KMS-11 (cell line): ENCODE data around the gene ZMYM1.
"Not testable (repeated sequence)": the region's sequence is repeated elsewhere in the genome, so short reads cannot be mapped to it uniquely, and the experiment has no call there.

Experiments used
- H2AFZ ChIP-seq: fragments of 200-600 bp; sonication (generic); 2 replicates; pipeline ENCODE4 v1.6.1; 2016; ENCODE audit warnings: antibody characterized with exemption, mixed run types, low read depth
- H3K27ac ChIP-seq: fragments of 200-600 bp; sonication (generic); 2 replicates; pipeline ENCODE4 v1.6.1; 2016; ENCODE audit warnings: mild to moderate bottlenecking, mixed run types
- H3K27me3 ChIP-seq: fragments of 200-600 bp; sonication (generic); 2 replicates; pipeline ENCODE4 v1.6.1; 2017; ENCODE audit warnings: mild to moderate bottlenecking, low read depth, mixed run types, moderate library complexity; ENCODE audit not compliant: insufficient read depth
- H3K36me3 ChIP-seq: fragments of 200-600 bp; sonication (generic); 2 replicates; pipeline ENCODE4 v1.6.1; 2017; ENCODE audit warnings: mild to moderate bottlenecking, mixed run types; ENCODE audit not compliant: insufficient read depth
- H3K4me1 ChIP-seq: fragments of 200-600 bp; sonication (generic); 2 replicates; pipeline ENCODE4 v1.6.1; 2016; ENCODE audit warnings: mild to moderate bottlenecking, low read depth, mixed run types; ENCODE audit not compliant: poor library complexity, severe bottlenecking
- H3K4me2 ChIP-seq: fragments of 200-600 bp; sonication (generic); 2 replicates; pipeline ENCODE4 v1.7.0; 2016; ENCODE audit warnings: mild to moderate bottlenecking, mixed run types
- H3K4me3 ChIP-seq: fragments of 200-600 bp; sonication (generic); IDR thresholded peaks from 2 replicates; pipeline ENCODE4 v1.6.1; 2017; ENCODE audit warnings: low read depth, low read length, mixed read lengths; ENCODE audit not compliant: insufficient read depth
- H3K79me2 ChIP-seq: fragments of 200-600 bp; sonication (generic); 2 replicates; pipeline ENCODE4 v1.6.1; 2016; ENCODE audit warnings: low read depth, mixed run types; ENCODE audit not compliant: insufficient read depth
- H3K9ac ChIP-seq: fragments of 200-600 bp; sonication (generic); 2 replicates; pipeline ENCODE4 v1.6.1; 2016; ENCODE audit warnings: mild to moderate bottlenecking, mixed run types
- H4K20me1 ChIP-seq: fragments of 200-600 bp; sonication (generic); 2 replicates; pipeline ENCODE4 v1.6.1; 2016; ENCODE audit warnings: mild to moderate bottlenecking, mixed run types; ENCODE audit not compliant: insufficient read depth
- TF ChIP-seq, protein P1 (sequence below): fragments of 200-600 bp; sonication (generic); conservative IDR thresholded peaks from 2 replicates; pipeline ENCODE4 v1.6.1; 2017; ENCODE audit warnings: low read depth, mild to moderate bottlenecking, antibody characterized with exemption, low read length, moderate library complexity, mixed read lengths

ZMYM1 gene

DNA sequence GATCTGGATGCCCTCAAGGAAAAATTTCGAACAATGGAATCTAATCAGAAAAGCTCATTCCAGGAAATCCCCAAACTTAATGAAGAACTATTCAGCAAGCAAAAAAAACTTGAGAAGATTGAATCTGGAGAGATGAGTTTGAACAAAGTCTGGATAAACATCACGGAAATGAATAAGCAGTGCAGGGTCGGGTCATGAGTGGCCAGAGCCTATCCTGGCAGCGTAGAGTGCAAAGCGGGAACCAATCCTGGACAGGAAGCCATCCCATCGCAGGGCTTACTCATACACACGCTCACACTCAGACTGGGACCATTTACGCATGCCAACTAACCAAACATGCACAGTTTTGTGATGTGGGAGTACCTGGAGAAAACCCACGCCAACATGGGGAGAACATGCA lies 43.1 kb downstream of the ZMYM1 start:
- no peaks in the 10 kb centered on the region for H3K27me3 ChIP-seq
- no peaks in the 10 kb centered on the region for H3K4me1 ChIP-seq
- no peak overlapping the region for H3K4me2 ChIP-seq
- no peak overlapping the region for H2AFZ ChIP-seq
- no peak overlapping the region for H3K9ac ChIP-seq
- H4K20me1 ChIP-seq, result no peaks in the 10 kb centered on the region
- TF ChIP-seq, protein P1, sequence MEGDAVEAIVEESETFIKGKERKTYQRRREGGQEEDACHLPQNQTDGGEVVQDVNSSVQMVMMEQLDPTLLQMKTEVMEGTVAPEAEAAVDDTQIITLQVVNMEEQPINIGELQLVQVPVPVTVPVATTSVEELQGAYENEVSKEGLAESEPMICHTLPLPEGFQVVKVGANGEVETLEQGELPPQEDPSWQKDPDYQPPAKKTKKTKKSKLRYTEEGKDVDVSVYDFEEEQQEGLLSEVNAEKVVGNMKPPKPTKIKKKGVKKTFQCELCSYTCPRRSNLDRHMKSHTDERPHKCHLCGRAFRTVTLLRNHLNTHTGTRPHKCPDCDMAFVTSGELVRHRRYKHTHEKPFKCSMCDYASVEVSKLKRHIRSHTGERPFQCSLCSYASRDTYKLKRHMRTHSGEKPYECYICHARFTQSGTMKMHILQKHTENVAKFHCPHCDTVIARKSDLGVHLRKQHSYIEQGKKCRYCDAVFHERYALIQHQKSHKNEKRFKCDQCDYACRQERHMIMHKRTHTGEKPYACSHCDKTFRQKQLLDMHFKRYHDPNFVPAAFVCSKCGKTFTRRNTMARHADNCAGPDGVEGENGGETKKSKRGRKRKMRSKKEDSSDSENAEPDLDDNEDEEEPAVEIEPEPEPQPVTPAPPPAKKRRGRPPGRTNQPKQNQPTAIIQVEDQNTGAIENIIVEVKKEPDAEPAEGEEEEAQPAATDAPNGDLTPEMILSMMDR, result no peak
- no peaks in the 10 kb centered on the region for H3K36me3 ChIP-seq
- H3K4me3 ChIP-seq, result no peak overlapping the region
- no peaks in the 10 kb centered on the region for H3K79me2 ChIP-seq
- no peak overlapping the region for H3K27ac ChIP-seq

- no peaks in the 10 kb centered on the region for H3K36me3 ChIP-seq
- no peaks in the 10 kb centered on the region for H4K20me1 ChIP-seq
- TF ChIP-seq, protein P1, result no peak
- H3K9ac ChIP-seq, result no peak overlapping the region
- H3K4me2 ChIP-seq, result no peak overlapping the region
- no peaks in the 10 kb centered on the region for H3K79me2 ChIP-seq
- H2AFZ ChIP-seq, result no peak overlapping the region
- no peak overlapping the region for H3K4me3 ChIP-seq
- no peak overlapping the region for H3K27ac ChIP-seq
- no peaks in the 10 kb centered on the region for H3K4me1 ChIP-seq
- no peaks in the 10 kb centered on the region for H3K27me3 ChIP-seq
Measured at GRCh38 chr1:35126546-35126945, 47.4 kb downstream of the ZMYM1 start.

DNA sequence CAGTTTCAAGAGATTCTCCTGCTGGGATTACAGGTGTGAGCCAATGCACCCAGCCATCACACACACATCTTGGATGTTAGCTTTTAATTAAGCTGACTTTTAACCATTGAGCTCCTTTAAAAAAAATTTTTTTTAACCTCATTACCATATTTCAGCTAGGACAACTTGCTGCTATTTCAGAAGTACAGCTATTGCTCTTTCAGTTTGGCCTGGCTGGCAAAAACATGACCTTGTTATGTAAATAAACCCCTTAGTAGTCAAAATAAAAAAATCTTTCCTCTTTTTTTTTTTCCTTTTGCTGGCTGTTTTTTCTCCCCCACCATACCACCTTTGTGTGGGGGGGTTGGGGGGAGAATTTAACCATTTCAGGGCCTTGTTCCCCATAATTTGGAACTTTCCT lies 49.9 kb downstream of the ZMYM1 start:
- Histone ChIP-seq H3K4me1 (no peaks in the 10 kb centered on the region), H4K20me1 (no peaks in the 10 kb centered on the region)
- TF ChIP-seq, protein P1, result no peak

DNA sequence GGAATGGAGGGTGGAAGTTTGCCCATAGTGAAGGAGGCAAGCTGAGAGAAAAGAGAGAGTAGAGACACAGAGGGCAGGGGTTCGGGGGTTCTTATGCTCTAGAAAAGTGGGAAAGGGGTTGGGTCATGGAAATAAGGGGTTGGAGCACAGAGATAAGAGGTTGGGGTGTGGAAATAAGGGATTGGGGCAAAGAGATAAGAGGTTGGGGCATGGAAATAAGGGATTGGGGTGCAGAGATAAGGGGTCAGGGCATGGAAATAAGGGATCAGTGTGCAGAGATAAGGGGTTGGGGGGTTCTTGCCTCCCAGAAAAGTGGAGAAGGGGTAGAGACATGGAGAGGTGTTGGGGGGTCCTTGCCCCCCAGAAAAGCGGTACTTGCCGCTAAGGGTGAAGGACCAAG lies 57.6 kb downstream of the ZMYM1 start:
- no peak overlapping the region for H3K27ac ChIP-seq
- TF ChIP-seq, protein P1, result no peak
- no peak overlapping the region for H3K4me3 ChIP-seq
- H3K4me2 ChIP-seq, result no peak overlapping the region
- H3K9ac ChIP-seq, result no peak overlapping the region
- no peaks in the 10 kb centered on the region for H3K4me1 ChIP-seq
- H3K27me3 ChIP-seq, result no peaks in the 10 kb centered on the region
- no peaks in the 10 kb centered on the region for H4K20me1 ChIP-seq
- H3K79me2 ChIP-seq, result no peaks in the 10 kb centered on the region
- H3K36me3 ChIP-seq, result no peaks in the 10 kb centered on the region
- no peak overlapping the region for H2AFZ ChIP-seq

More for the DNA sequence above, 49.9 kb downstream of the ZMYM1 start:
- Histone ChIP-seq H3K36me3 (no peaks in the 10 kb centered on the region), H2AFZ (no peak overlapping the region), H3K27me3 (no peaks in the 10 kb centered on the region), H3K27ac (no peak overlapping the region), H3K4me2 (no peak overlapping the region), H3K4me3 (no peak overlapping the region), H3K79me2 (no peaks in the 10 kb centered on the region), H3K9ac (no peak overlapping the region)

DNA sequence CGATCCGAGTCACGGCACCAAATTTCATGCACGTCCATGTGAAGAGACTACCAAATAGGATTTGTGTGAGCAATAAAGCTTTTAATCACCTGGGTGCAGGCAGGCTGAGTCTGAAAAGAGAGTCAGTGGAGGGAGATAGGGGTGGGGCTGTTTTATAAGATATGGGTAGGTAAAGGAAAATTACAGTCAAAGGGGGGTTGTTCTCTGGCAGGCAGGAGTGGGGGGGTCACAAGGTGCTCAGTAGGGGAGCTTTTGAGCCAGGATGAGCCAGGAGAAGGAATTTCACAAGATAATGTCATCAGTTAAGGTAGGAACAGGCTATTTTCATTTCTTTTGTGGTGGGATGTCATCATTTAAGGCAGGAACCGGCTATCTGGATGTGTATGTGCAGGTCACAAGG lies 58.4 kb downstream of the ZMYM1 start:
- not testable (repeated sequence) for H3K4me2 ChIP-seq, H3K4me3 ChIP-seq, H3K4me1 ChIP-seq, H2AFZ ChIP-seq, H4K20me1 ChIP-seq, H3K27ac ChIP-seq, H3K79me2 ChIP-seq, H3K27me3 ChIP-seq, H3K36me3 ChIP-seq, H3K9ac ChIP-seq

GRCh38 chr1:35142294-35142693 lies 63.1 kb downstream of the ZMYM1 start:
- not testable (repeated sequence) for H3K4me1 ChIP-seq, H3K9ac ChIP-seq, H3K36me3 ChIP-seq, H3K27me3 ChIP-seq, H3K4me2 ChIP-seq, H3K27ac ChIP-seq, H3K4me3 ChIP-seq, H2AFZ ChIP-seq, H3K79me2 ChIP-seq, H4K20me1 ChIP-seq

DNA sequence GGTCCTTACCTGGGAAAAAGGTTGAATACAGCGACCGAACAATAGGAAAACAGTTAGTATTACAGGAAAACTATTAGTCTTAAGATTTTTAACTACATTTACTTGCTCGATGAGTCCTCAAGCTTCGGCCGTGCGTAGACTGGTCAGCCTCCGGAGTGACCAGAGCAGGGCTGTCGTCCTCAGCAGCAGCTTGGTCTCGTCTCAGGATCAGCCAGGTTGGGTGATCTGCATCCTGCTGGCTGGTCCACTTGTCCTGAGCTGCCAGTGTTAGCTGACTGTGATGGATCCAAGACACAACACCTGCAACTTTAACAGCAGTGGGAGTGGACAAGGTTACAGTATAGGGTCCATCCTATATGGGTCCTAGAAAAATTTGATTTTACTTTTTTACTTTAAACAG lies 63.5 kb downstream of the ZMYM1 start:
- not testable (repeated sequence) for H4K20me1 ChIP-seq, H2AFZ ChIP-seq, H3K36me3 ChIP-seq, H3K4me3 ChIP-seq, H3K79me2 ChIP-seq, H3K27ac ChIP-seq, H3K27me3 ChIP-seq, H3K4me2 ChIP-seq, H3K9ac ChIP-seq, H3K4me1 ChIP-seq
